Caco-2 (cell line): ENCODE results near the gene THADA. TPM values are rescaled to one million over a fixed set of nuclear protein-coding genes. Genes with fewer than 3 reads are reported as not detected.

Experiments used
- BruUV-seq: library from RNA; stranded (reverse); fragments of 400-500 nt; replicated peaks from 2 replicates; lab custom pipeline; 2021; lab: Mats Ljungman, UMichigan
- CTCF ChIA-PET: fragments of 300-600 bp; sonication (Branson Sonifier 250); formaldehyde crosslinking; loops from one replicate; lab custom pipeline; 2022; ENCODE audit warnings: antibody characterized with exemption; lab: Charles Lee
- POLR2A ChIA-PET: fragments of 300-600 bp; sonication (Branson Sonifier 250); formaldehyde crosslinking; loops from one replicate; lab custom pipeline; 2022; ENCODE audit warnings: antibody characterized with exemption; lab: Charles Lee
- DNase-seq, 2 experiments: peaks; one replicate each; pipeline versions ENCODE4 v3.0.0 to v3.0.0-alpha.2; 2020 to 2022
- H3K27me3 ChIP-seq: replicated peaks from 2 replicates; pipeline ENCODE4 v1.6.0; 2011; ENCODE audit warnings: low read length; ENCODE audit not compliant: control insufficient read depth, insufficient read depth
- H3K36me3 ChIP-seq: 2 replicates; pipeline ENCODE4 v1.5.1; 2011; ENCODE audit warnings: low read length; ENCODE audit not compliant: control insufficient read depth, insufficient read depth
- H3K4me1 ChIP-seq: fragments of 250-450 bp; sonication (Bioruptor Pico); 2 replicates; pipeline ENCODE4 v1.5.1; 2020; ENCODE audit warnings: mild to moderate bottlenecking
- H3K4me3 ChIP-seq: 2 replicates; pipeline ENCODE4 v1.5.1; 2011; ENCODE audit warnings: low read depth, mild to moderate bottlenecking, control low read depth, low read length
- H3K9me3 ChIP-seq: fragments of 250-450 bp; sonication (Bioruptor Pico); 2 replicates; pipeline ENCODE4 v1.5.1; 2020; ENCODE audit warnings: mild to moderate bottlenecking, moderate library complexity
- H3K27ac Mint-ChIP-seq: one replicate; pipeline ENCODE4 v1.8.0; 2022; ENCODE audit warnings: mixed read lengths; ENCODE audit not compliant: unreplicated experiment
- H3K27me3 Mint-ChIP-seq: one replicate; pipeline ENCODE4 v1.8.0; 2022; ENCODE audit warnings: mixed read lengths; ENCODE audit not compliant: insufficient read depth, unreplicated experiment
- H3K36me3 Mint-ChIP-seq: one replicate; pipeline ENCODE4 v1.8.0; 2022; ENCODE audit warnings: mild to moderate bottlenecking, mixed read lengths; ENCODE audit not compliant: insufficient read depth, unreplicated experiment
- H3K4me1 Mint-ChIP-seq: one replicate; pipeline ENCODE4 v1.8.0; 2022; ENCODE audit warnings: low read depth, mixed read lengths; ENCODE audit not compliant: unreplicated experiment
- H3K4me3 Mint-ChIP-seq: one replicate; pipeline ENCODE4 v1.8.0; 2022; ENCODE audit warnings: mild to moderate bottlenecking, moderate library complexity, mixed read lengths; ENCODE audit not compliant: unreplicated experiment
- H3K9me3 Mint-ChIP-seq: one replicate; pipeline ENCODE4 v1.8.0; 2022; ENCODE audit warnings: mixed read lengths; ENCODE audit not compliant: unreplicated experiment
- intact Hi-C: fragments of 100-400 bp; cut with micrococcal nuclease; formaldehyde crosslinking; loops from one replicate; pipeline ENCODE4 v1.10.0; 2022; ENCODE audit not compliant: unreplicated experiment
- total RNA-seq: library from RNA; stranded (reverse); gene quantifications from 2 replicates; pipeline ENCODE4 v1.2.3, GENCODE V29; 2022
- TF ChIP-seq, protein P1 (sequence below), 2 experiments: fragments of 200-600 bp in 1 of 2; IDR thresholded peaks; 1 replicate in 1 of 2; 2 replicates in 1 of 2; pipeline versions ENCODE4 v1.5.1 to v1.8.0; 2011 to 2022; ENCODE audit warnings: antibody characterized with exemption in 1 of 2, control low read depth in 1 of 2, inconsistent platforms in 1 of 2, low read depth in 1 of 2, low read length in 1 of 2, mild to moderate bottlenecking in 1 of 2, moderate library complexity in 1 of 2; ENCODE audit not compliant: insufficient read depth in 1 of 2, severe bottlenecking in 1 of 2, unreplicated experiment in 1 of 2

Gene THADA
- total RNA-seq, 1 experiment from 2014 or later = 33.8 TPM

DNA sequence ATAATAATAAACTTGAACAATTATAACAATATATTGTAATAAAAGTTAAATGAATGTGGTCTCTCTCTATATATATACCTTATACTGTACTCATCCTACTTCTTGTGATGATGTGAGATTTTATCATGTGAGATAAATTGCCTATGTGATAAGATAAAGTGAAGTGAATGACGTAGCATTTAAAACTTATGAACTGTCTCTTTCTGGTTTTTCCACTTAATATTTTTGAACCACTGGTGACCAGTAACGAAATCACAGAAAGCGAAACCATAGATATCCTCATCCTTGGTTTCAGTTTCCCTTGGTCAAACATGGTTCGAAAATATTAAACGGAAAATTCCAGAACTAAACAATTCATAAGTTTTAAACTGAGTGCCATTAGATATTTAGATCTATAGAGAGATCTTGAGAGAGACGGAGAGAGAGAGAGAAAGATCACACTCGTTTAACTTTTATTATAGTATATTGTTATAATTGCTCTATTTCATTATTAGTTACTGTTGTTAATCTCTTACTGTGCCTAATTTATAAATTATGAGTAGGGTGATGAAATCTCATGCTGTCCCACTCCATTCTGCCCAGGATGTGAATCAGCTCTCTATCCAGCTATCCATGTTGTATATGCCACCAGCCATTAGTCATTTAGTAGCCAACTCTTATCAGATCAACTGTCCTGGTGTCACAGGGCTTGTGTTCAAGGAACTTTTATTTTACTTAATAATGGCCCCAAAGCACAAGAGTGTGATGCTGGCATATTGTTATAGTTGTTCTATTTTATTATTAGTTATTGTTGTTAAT lies 156.8 kb downstream of the THADA start:
- Histone ChIP-seq H3K27me3 (no peaks in the 10 kb centered on the region), H3K4me1 (peaks cover 76% of the 10 kb centered on the region), H3K36me3 (no peaks in the 10 kb centered on the region), H3K4me3 (no peak overlapping the region), H3K9me3 (no peaks in the 10 kb centered on the region)
- BruUV-seq = no TSS peak
- H3K4me1 Mint-ChIP-seq = peaks cover 59% of the 10 kb centered on the region
- H3K36me3 Mint-ChIP-seq = peaks cover 5% of the 10 kb centered on the region
- ChIA-PET POLR2A (no interaction called here), CTCF (no interaction called here)
- intact Hi-C loops = no loop called here
- no peak overlapping the region for H3K4me3 Mint-ChIP-seq
- peaks cover 9% of the 10 kb centered on the region for H3K9me3 Mint-ChIP-seq
- DNase-seq = no peak
- TF ChIP-seq, protein P1, sequence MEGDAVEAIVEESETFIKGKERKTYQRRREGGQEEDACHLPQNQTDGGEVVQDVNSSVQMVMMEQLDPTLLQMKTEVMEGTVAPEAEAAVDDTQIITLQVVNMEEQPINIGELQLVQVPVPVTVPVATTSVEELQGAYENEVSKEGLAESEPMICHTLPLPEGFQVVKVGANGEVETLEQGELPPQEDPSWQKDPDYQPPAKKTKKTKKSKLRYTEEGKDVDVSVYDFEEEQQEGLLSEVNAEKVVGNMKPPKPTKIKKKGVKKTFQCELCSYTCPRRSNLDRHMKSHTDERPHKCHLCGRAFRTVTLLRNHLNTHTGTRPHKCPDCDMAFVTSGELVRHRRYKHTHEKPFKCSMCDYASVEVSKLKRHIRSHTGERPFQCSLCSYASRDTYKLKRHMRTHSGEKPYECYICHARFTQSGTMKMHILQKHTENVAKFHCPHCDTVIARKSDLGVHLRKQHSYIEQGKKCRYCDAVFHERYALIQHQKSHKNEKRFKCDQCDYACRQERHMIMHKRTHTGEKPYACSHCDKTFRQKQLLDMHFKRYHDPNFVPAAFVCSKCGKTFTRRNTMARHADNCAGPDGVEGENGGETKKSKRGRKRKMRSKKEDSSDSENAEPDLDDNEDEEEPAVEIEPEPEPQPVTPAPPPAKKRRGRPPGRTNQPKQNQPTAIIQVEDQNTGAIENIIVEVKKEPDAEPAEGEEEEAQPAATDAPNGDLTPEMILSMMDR (IDR thresholded peaks at IDR 0.05; ENCODE audit: insufficient read depth in 1 of 2, low read depth in 1 of 2, low read length in 1 of 2, severe bottlenecking in 1 of 2, unreplicated experiment in 1 of 2) = no peak
- H3K27me3 Mint-ChIP-seq = no peaks in the 10 kb centered on the region
- H3K27ac Mint-ChIP-seq = peak overlapping the region; percentile 77

DNA sequence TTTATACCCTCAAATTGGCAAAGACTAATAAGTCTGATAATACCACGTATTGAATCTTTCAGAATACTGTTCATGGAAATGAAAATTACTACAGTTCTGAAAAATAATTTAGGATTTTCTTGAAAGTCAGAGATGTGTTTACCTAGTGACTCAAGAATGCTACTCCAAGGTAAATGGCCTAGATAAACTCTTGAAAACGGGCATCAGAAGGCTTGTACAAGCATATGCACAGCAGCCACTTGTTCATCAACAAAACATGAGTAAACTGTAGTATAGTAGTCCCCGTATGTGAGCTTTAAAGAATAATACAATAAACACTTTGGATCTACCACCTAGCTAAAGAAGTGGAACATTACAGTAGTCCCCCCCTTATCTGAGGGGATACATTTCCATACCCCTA lies 157.5 kb downstream of the THADA start:
- no peak for DNase-seq
- POLR2A ChIA-PET = interaction anchor here (1.5 kb wide), 1 partner anchor 18 kb away, joined by 8 read pairs; no protein-coding TSS in a partner anchor
- BruUV-seq = no TSS peak

DNA sequence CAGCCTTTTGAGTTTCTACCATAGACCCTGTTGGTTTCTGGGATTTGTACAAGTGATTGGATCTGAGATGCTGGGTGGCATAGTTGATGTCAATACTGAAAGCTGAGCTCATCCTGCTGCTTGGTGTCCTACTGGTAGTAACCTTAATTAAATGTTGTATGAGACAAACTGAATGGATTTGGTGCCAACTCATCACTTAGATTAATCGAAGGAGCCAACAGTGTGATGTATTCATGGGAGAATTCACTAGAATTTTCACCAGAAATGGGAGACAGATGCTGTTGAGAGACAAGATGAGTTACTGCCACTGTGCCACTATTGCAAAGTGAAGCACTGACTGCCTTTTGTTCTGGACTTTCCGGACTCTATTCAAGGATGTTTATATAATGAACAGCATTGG lies 158.5 kb downstream of the THADA start:
- DNase-seq = peak in 1 of 2 experiments; percentile 54
- no peaks in the 10 kb centered on the region for H3K36me3 ChIP-seq
- peaks cover 16% of the 10 kb centered on the region for H3K9me3 Mint-ChIP-seq
- TF ChIP-seq, protein P1 (IDR thresholded peaks at IDR 0.05; ENCODE audit: insufficient read depth in 1 of 2, low read depth in 1 of 2, low read length in 1 of 2, severe bottlenecking in 1 of 2, unreplicated experiment in 1 of 2) = no peak
- peaks cover 18% of the 10 kb centered on the region for H3K36me3 Mint-ChIP-seq
- H3K27me3 Mint-ChIP-seq = no peaks in the 10 kb centered on the region
- no peaks in the 10 kb centered on the region for H3K27me3 ChIP-seq
- POLR2A ChIA-PET = interaction anchor here (1.0 to 1.5 kb wide), 2 partner anchors 17 to 211 kb away, joined by 6 to 8 read pairs; partner anchors contain the start of gene ZFP36L2
- peaks cover 59% of the 10 kb centered on the region for H3K4me1 ChIP-seq
- CTCF ChIA-PET = interaction anchor here (0.6 to 2.0 kb wide), 2 partner anchors 11 to 211 kb away, joined by 3 to 7 read pairs; partner anchors contain the start of gene ZFP36L2
- intact Hi-C loops = loop anchor here (1.0 kb wide), 1 partner anchor 17 kb away; no protein-coding TSS in a partner anchor
- no peak overlapping the region for H3K4me3 Mint-ChIP-seq
- peaks cover 42% of the 10 kb centered on the region for H3K4me1 Mint-ChIP-seq
- peak overlapping the region; percentile 77 for H3K27ac Mint-ChIP-seq
- no peak overlapping the region for H3K4me3 ChIP-seq
- no TSS peak for BruUV-seq
- no peaks in the 10 kb centered on the region for H3K9me3 ChIP-seq

More for the DNA sequence above, 157.5 kb downstream of the THADA start:
- intact Hi-C loops = no loop called here
- Histone ChIP-seq H3K36me3 (no peaks in the 10 kb centered on the region), H3K27me3 (no peaks in the 10 kb centered on the region), H3K9me3 (no peaks in the 10 kb centered on the region), H3K4me1 (peaks cover 69% of the 10 kb centered on the region), H3K4me3 (no peak overlapping the region)
- no peak overlapping the region for H3K4me3 Mint-ChIP-seq
- CTCF ChIA-PET = no interaction called here
- H3K9me3 Mint-ChIP-seq = peaks cover 9% of the 10 kb centered on the region
- H3K27me3 Mint-ChIP-seq = no peaks in the 10 kb centered on the region
- peaks cover 52% of the 10 kb centered on the region for H3K4me1 Mint-ChIP-seq
- TF ChIP-seq, protein P1 (IDR thresholded peaks at IDR 0.05; ENCODE audit: insufficient read depth in 1 of 2, low read depth in 1 of 2, low read length in 1 of 2, severe bottlenecking in 1 of 2, unreplicated experiment in 1 of 2) = no peak
- peaks cover 10% of the 10 kb centered on the region for H3K36me3 Mint-ChIP-seq
- H3K27ac Mint-ChIP-seq = peak overlapping the region; percentile 77
